Neuronal stem cell (in vitro differentiated cells): ENCODE results near the gene RAB40C.
A peak's percentile ranks its signal among the peaks of the same experiment; 100 is the strongest.

Experiments used
- DNase-seq: peaks from one replicate; pipeline ENCODE4 v3.0.0-alpha.2; 2013; ENCODE audit warnings: low spot score
- H2AFZ ChIP-seq: one replicate; pipeline ENCODE4 v1.6.1; 2013; ENCODE audit warnings: mild to moderate bottlenecking, low read length, inconsistent platforms
- H2AK5ac ChIP-seq: 2 replicates; pipeline ENCODE4 v1.6.1; 2013; ENCODE audit warnings: low read depth, mild to moderate bottlenecking, inconsistent platforms, low read length, moderate library complexity, mixed read lengths
- H2BK120ac ChIP-seq: 2 replicates; pipeline ENCODE4 v1.6.1; 2013; ENCODE audit warnings: low read depth, mild to moderate bottlenecking, inconsistent platforms, low read length, moderate library complexity, mixed read lengths
- H2BK12ac ChIP-seq: one replicate; pipeline ENCODE4 v1.6.1; 2013; ENCODE audit warnings: low read length, inconsistent platforms
- H2BK15ac ChIP-seq: 2 replicates; pipeline ENCODE4 v1.6.1; 2013; ENCODE audit warnings: mild to moderate bottlenecking, low read length, inconsistent platforms, mixed read lengths
- H2BK5ac ChIP-seq: one replicate; pipeline ENCODE4 v1.6.1; 2013; ENCODE audit warnings: inconsistent platforms, mild to moderate bottlenecking, low read length, moderate library complexity
- H3K14ac ChIP-seq: one replicate; pipeline ENCODE4 v1.6.1; 2013; ENCODE audit warnings: low read length, inconsistent platforms
- H3K18ac ChIP-seq: 2 replicates; pipeline ENCODE4 v1.6.1; 2013; ENCODE audit warnings: low read length, inconsistent platforms
- H3K23ac ChIP-seq: 2 replicates; pipeline ENCODE4 v1.6.1; 2013; ENCODE audit warnings: low read depth, mild to moderate bottlenecking, mixed read lengths, low read length, inconsistent platforms; ENCODE audit not compliant: poor library complexity
- H3K27ac ChIP-seq: replicated peaks from 3 replicates; pipeline ENCODE4 v1.5.1; 2013; ENCODE audit warnings: low read length, inconsistent platforms
- H3K27me3 ChIP-seq, 3 experiments: 2 replicates each; pipeline ENCODE4 v1.6.1; 2013; ENCODE audit warnings: low read length in 3 of 3, mild to moderate bottlenecking in 2 of 3, inconsistent platforms in 1 of 3, low read depth in 1 of 3, mixed read lengths in 1 of 3, moderate library complexity in 1 of 3; ENCODE audit not compliant: control insufficient read depth in 3 of 3, insufficient read depth in 3 of 3
- H3K36me3 ChIP-seq, 2 donors: replicated peaks in 1 of 2; 2 replicates each; pipeline ENCODE4 v1.6.1; 2013; ENCODE audit warnings: low read length in 2 of 2; ENCODE audit not compliant: control insufficient read depth in 2 of 2, insufficient read depth in 2 of 2
- H3K4ac ChIP-seq: 2 replicates; pipeline ENCODE4 v1.6.1; 2013; ENCODE audit warnings: inconsistent platforms, mild to moderate bottlenecking, low read length, moderate library complexity
- H3K4me1 ChIP-seq, 2 donors: 1 replicate in 1 of 2; 2 replicates in 1 of 2; pipeline ENCODE4 v1.6.1; 2013; ENCODE audit warnings: low read length in 2 of 2, low read depth in 1 of 2; ENCODE audit not compliant: control insufficient read depth in 2 of 2, insufficient read depth in 1 of 2
- H3K4me2 ChIP-seq: one replicate; pipeline ENCODE4 v1.6.1; 2013; ENCODE audit warnings: mild to moderate bottlenecking, low read length, inconsistent platforms; ENCODE audit not compliant: insufficient read depth, poor library complexity, severe bottlenecking
- H3K4me3 ChIP-seq, 2 donors: 2 replicates each; pipeline ENCODE4 v1.5.1; 2013; ENCODE audit warnings: low read length in 2 of 2, mild to moderate bottlenecking in 2 of 2, inconsistent platforms in 1 of 2, moderate library complexity in 1 of 2
- H3K79me1 ChIP-seq: one replicate; pipeline ENCODE4 v1.6.1; 2013; ENCODE audit warnings: low read depth, mild to moderate bottlenecking, inconsistent platforms, low read length, moderate library complexity
- H3K9ac ChIP-seq: one replicate; pipeline ENCODE4 v1.6.1; 2013; ENCODE audit warnings: mild to moderate bottlenecking, low read depth, low read length, inconsistent platforms; ENCODE audit not compliant: poor library complexity
- H3K9me3 ChIP-seq, 2 donors: replicated peaks in 1 of 2; 2 replicates each; pipeline versions ENCODE3 to v1.6.1; 2013; ENCODE audit warnings: low read length in 2 of 2, mild to moderate bottlenecking in 2 of 2, inconsistent platforms in 1 of 2, low read depth in 1 of 2, mixed read lengths in 1 of 2, moderate library complexity in 1 of 2; ENCODE audit not compliant: control insufficient read depth in 2 of 2, insufficient read depth in 1 of 2
- H4K8ac ChIP-seq: one replicate; pipeline ENCODE4 v1.6.1; 2013; ENCODE audit warnings: low read depth, mild to moderate bottlenecking, inconsistent platforms, low read length, moderate library complexity
- H4K91ac ChIP-seq: one replicate; pipeline ENCODE4 v1.6.1; 2013; ENCODE audit warnings: low read length, low read depth, mild to moderate bottlenecking, inconsistent platforms; ENCODE audit not compliant: poor library complexity
- WGBS, 2 donors: extraction: QIAGEN DNeasy Blood & Tissue Kit; methylation state at CpG; one replicate each; pipeline ENCODE4 v1.1.7; 2013; ENCODE audit warnings: missing lambda C conversion rate in 2 of 2, mixed read lengths in 1 of 2; ENCODE audit not compliant: insufficient read length in 2 of 2, insufficient replicate concordance in 1 of 2; ENCODE audit errors: extremely low coverage in 2 of 2; 5-methylcytosine and 5-hydroxymethylcytosine counted together

The RAB40C gene

DNA sequence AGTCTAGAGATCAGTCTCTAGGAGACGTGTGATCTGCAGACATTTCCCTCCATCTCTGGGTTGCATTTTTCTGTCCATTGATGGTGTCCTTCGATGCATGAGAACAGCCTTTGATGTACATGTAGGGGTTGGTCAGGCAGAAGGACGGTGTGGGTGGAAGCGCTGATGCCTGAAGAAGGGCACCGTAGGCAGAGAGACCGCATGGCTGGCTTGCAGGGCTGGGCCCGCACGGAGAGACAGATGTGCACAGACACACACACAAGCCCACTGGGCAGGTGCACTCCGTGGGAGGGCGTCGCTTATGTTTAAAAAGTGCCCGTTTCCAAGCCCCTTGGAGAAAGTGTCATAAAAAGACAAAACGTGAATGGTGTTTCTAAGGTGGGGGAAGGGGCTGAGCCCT is 25.3 kb downstream of the RAB40C start:
- H3K14ac ChIP-seq, result no peak overlapping the region
- H3K18ac ChIP-seq, result peak overlapping the region; percentile 71
- H4K8ac ChIP-seq, result no peak overlapping the region
- peaks cover 5 to 6% of the 10 kb centered on the region in 2 donors for H3K9me3 ChIP-seq
- no peak overlapping the region for H2BK12ac ChIP-seq
- no peak overlapping the region for H2BK5ac ChIP-seq
- peaks cover 1 to 11% of the 10 kb centered on the region in 2 donors for H3K36me3 ChIP-seq
- H3K27ac ChIP-seq, result no peak overlapping the region
- peak overlapping the region; percentile 80 for H3K23ac ChIP-seq
- H4K91ac ChIP-seq, result no peak overlapping the region
- H3K4ac ChIP-seq, result no peak overlapping the region
- H3K27me3 ChIP-seq, result no peaks in the 10 kb centered on the region
- no peak overlapping the region for H3K4me2 ChIP-seq
- H3K4me3 ChIP-seq, result no peak overlapping the region
- no peak for DNase-seq
- H2BK120ac ChIP-seq, result no peak overlapping the region
- no peak overlapping the region for H2AFZ ChIP-seq
- H3K4me1 ChIP-seq, result no peaks in the 10 kb centered on the region
- H3K9ac ChIP-seq, result no peak overlapping the region
- no peak overlapping the region for H2BK15ac ChIP-seq
- no peak overlapping the region for H2AK5ac ChIP-seq
- H3K79me1 ChIP-seq, result peaks cover 19% of the 10 kb centered on the region
- WGBS, 2 donors, result no CpG with 5 or more reads among the region's 13 CpGs

DNA sequence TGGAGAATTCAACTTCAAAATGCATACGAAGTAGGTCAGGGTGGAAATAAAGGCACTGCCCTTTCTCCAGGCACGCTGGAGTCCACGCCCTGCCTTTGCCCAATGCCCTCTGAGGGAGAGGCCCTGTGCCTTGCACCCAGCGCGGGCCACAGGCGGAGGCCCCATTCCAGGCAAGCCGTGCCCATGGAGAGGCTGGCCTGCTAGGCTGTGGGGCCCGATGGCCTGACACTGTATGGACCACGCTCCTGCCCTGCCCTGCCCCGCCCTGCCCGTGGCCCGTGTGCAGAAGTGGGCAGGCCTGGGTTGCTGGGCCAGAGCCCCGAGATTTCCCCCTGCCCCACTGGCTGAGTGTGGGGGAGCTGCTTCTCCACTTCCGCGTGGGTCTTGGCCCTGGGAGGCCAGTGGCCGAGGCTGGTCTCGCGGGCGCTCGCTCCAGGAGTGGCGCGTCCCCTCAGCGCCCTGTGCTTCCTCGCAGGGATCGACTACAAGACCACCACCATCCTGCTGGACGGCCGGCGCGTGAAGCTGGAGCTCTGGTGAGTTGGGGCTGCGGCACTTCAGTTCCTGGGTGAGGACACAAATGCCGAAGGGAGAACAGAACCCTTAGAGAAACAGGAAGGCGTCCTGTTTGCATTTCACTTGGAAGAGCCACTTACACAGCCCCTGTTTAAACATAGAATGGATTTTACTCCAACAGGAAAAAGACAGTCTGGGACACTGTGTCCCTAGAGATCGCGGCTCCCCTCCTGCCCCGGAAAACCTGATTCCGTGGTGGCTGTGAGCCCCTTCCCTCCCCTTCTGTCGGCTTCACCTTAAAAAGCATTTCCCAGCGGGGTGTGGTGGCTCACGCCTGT is 27.1 kb downstream of the RAB40C start:
- Histone ChIP-seq H4K8ac (peak overlapping the region; percentile 43), H3K14ac (no peak overlapping the region), H3K23ac (no peak overlapping the region), H2AK5ac (no peak overlapping the region), H3K79me1 (peaks cover 16% of the 10 kb centered on the region), H3K18ac (peak overlapping the region; percentile 48), H3K9ac (no peak overlapping the region), H3K27me3 (no peaks in the 10 kb centered on the region), H3K36me3 (peaks cover 1 to 11% of the 10 kb centered on the region in 2 donors), H3K27ac (no peak overlapping the region), H2BK12ac (peak overlapping the region; percentile 41), H3K4me2 (no peak overlapping the region), H2AFZ (no peak overlapping the region), H3K4me1 (peaks cover 0 to under 1% of the 10 kb centered on the region in 2 donors), H2BK15ac (no peak overlapping the region), H3K4me3 (no peak overlapping the region), H2BK5ac (no peak overlapping the region), H3K4ac (no peak overlapping the region), H2BK120ac (no peak overlapping the region), H4K91ac (no peak overlapping the region), H3K9me3 (peaks cover 5 to 6% of the 10 kb centered on the region in 2 donors)
- no CpG with 5 or more reads among the region's 39 CpGs for WGBS, 2 donors
- DNase-seq, result no peak

DNA sequence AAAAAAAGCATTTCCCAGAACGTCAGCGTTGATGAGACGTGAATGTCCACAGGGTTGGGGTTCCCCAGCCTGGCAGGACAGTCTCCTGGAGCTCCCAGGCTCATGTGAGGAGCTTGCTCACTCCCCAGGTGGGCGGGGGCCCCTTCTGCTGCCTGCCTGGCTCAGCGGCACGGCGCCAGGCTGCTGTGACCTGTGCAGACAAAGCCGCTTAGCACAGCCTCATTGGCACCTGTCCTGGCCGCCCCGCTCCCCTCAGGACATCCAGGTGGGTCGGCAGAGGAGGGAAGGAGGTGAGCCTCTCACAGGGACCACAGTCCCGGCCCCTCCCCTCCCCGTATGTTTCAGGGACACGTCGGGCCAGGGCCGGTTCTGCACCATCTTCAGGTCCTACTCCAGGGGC is 28.0 kb downstream of the RAB40C start:
- no peak overlapping the region for H2BK15ac ChIP-seq
- H2AK5ac ChIP-seq, result no peak overlapping the region
- peaks cover 19% of the 10 kb centered on the region for H3K79me1 ChIP-seq
- DNase-seq, result no peak
- no peak overlapping the region for H3K4me2 ChIP-seq
- no peaks in the 10 kb centered on the region for H3K27me3 ChIP-seq
- H3K23ac ChIP-seq, result peak overlapping the region; percentile 89
- no peak overlapping the region for H2BK120ac ChIP-seq
- peak overlapping the region; percentile 24 for H2BK5ac ChIP-seq
- H3K4ac ChIP-seq, result no peak overlapping the region
- peaks cover 5 to 6% of the 10 kb centered on the region in 2 donors for H3K9me3 ChIP-seq
- whole genome bisulfite sequencing, 2 donors, result no CpG with 5 or more reads among the region's 16 CpGs
- no peak overlapping the region for H3K18ac ChIP-seq
- peaks cover 1 to 11% of the 10 kb centered on the region in 2 donors for H3K36me3 ChIP-seq
- H2BK12ac ChIP-seq, result no peak overlapping the region
- no peak overlapping the region for H3K14ac ChIP-seq
- no peak overlapping the region for H3K4me3 ChIP-seq
- H4K91ac ChIP-seq, result no peak overlapping the region
- no peak overlapping the region for H3K9ac ChIP-seq
- H4K8ac ChIP-seq, result no peak overlapping the region
- H3K4me1 ChIP-seq, result peaks cover 0 to 3% of the 10 kb centered on the region in 2 donors
- H2AFZ ChIP-seq, result no peak overlapping the region
- no peak overlapping the region for H3K27ac ChIP-seq

DNA sequence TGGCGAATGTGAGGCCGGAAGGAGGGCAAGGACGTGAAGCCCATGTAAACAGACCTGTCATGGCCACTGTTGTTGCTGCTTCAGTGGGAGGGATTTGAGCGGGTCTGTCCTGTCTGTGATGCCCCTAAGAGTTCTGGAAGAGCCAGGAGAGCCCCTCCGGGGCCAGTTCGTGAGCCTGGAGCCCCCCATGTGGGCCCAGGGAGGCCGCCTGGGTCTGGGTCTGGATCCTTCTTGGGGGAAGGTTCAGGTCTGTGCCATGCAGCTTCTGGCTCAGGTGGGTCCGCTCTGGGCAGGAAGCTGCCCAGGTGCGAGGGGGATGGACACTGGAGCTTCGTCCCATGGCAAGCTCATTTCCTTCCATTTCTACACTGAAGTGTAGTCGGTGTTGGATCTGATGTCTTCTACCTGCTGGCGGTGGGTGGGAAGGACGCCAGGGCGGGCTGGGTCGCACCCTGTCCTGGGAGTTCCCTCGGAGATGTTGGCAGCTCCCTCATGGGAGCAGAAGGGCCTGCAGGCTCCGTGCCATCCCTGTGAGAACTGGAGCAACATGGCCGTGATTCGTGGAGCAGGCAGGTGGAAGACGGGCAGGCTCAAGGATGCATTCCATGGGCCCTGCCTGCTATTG is 29.7 kb downstream of the RAB40C start:
- Histone ChIP-seq H3K9ac (no peak overlapping the region), H4K8ac (peak overlapping the region; percentile 43), H2AK5ac (no peak overlapping the region), H2BK120ac (no peak overlapping the region), H3K9me3 (peaks cover 0 to 5% of the 10 kb centered on the region in 2 donors), H2BK12ac (peak overlapping the region; percentile 41), H3K4me1 (peaks cover 0 to 7% of the 10 kb centered on the region in 2 donors), H3K4me2 (no peak overlapping the region), H4K91ac (no peak overlapping the region), H2BK5ac (no peak overlapping the region), H3K36me3 (peaks cover 1 to 2% of the 10 kb centered on the region in 2 donors), H3K4ac (no peak overlapping the region), H2AFZ (no peak overlapping the region), H3K79me1 (peaks cover 16% of the 10 kb centered on the region), H3K18ac (peak overlapping the region; percentile 28), H3K4me3 (no peak overlapping the region), H3K23ac (no peak overlapping the region), H3K27ac (no peak overlapping the region), H3K14ac (no peak overlapping the region), H3K27me3 (no peaks in the 10 kb centered on the region), H2BK15ac (no peak overlapping the region)
- no CpG with 5 or more reads among the region's 20 CpGs for WGBS, 2 donors
- no peak for DNase-seq
